HUES6 (cell line): ENCODE data around the gene TMPRSS9.
A peak's percentile ranks its signal among the peaks of the same experiment; 100 is the strongest.
"Not testable (repeated sequence)": the region's sequence is repeated elsewhere in the genome, so short reads cannot be mapped to it uniquely, and the experiment has no call there.

Source experiments
- H3K27ac ChIP-seq: 2 replicates; pipeline ENCODE4 v1.7.0; 2013; ENCODE audit warnings: low read depth, mild to moderate bottlenecking, low read length, inconsistent platforms
- H3K27me3 ChIP-seq: 2 replicates; pipeline ENCODE4 v1.6.1; 2013; ENCODE audit warnings: low read length; ENCODE audit not compliant: control insufficient read depth, insufficient read depth
- H3K36me3 ChIP-seq: 2 replicates; pipeline ENCODE4 v1.6.1; 2013; ENCODE audit warnings: low read length; ENCODE audit not compliant: control insufficient read depth, insufficient read depth
- H3K4me1 ChIP-seq: 2 replicates; pipeline ENCODE4 v1.6.1; 2013; ENCODE audit warnings: low read length; ENCODE audit not compliant: control insufficient read depth, insufficient read depth
- H3K4me3 ChIP-seq: 2 replicates; pipeline ENCODE4 v1.5.1; 2013; ENCODE audit warnings: low read depth, low read length
- H3K9ac ChIP-seq: one replicate; pipeline ENCODE4 v1.6.1; 2013; ENCODE audit warnings: mild to moderate bottlenecking, low read length
- H3K9me3 ChIP-seq: 2 replicates; pipeline ENCODE4 v1.6.1; 2013; ENCODE audit warnings: low read depth, low read length; ENCODE audit not compliant: control insufficient read depth, insufficient read depth

Gene TMPRSS9

GRCh38 chr19:2458054-2458453 lies 98.0 kb downstream of the TMPRSS9 start:
- Histone ChIP-seq H3K9ac (no peak overlapping the region), H3K4me1 (peaks cover 17% of the 10 kb centered on the region; the same call in 1 of the 2 replicates), H3K36me3 (0 out of 2 replicates have a peak, but pooled peaks cover 1% of the 10 kb centered on the region), H3K4me3 (no peak overlapping the region), H3K27me3 (no peaks in the 10 kb centered on the region), H3K27ac (no peak overlapping the region), H3K9me3 (no peaks in the 10 kb centered on the region)

- not testable (repeated sequence) for H3K9me3 ChIP-seq, H3K36me3 ChIP-seq, H3K4me3 ChIP-seq, H3K9ac ChIP-seq, H3K27ac ChIP-seq, H3K27me3 ChIP-seq
- peaks cover 14% of the 10 kb centered on the region; the same call in 1 of the 2 replicates for H3K4me1 ChIP-seq
Observed at GRCh38 chr19:2458776-2459175, 98.7 kb downstream of the TMPRSS9 start.

GRCh38 chr19:2460245-2460644 lies 100.2 kb downstream of the TMPRSS9 start:
- Histone ChIP-seq H3K9me3 (no peaks in the 10 kb centered on the region), H3K27me3 (no peaks in the 10 kb centered on the region), H3K9ac (no peak overlapping the region), H3K36me3 (no peaks in the 10 kb centered on the region), H3K4me1 (peaks cover 5% of the 10 kb centered on the region; the same call in 1 of the 2 replicates), H3K27ac (no peak overlapping the region), H3K4me3 (no peak overlapping the region)

GRCh38 chr19:2461751-2462634 lies 101.9 kb downstream of the TMPRSS9 start:
- no peaks in the 10 kb centered on the region for H3K27me3 ChIP-seq
- no peaks in the 10 kb centered on the region for H3K36me3 ChIP-seq
- H3K9ac ChIP-seq: peak overlapping the region; percentile 73
- peaks cover 4% of the 10 kb centered on the region; the same call in 1 of the 2 replicates for H3K4me1 ChIP-seq
- H3K4me3 ChIP-seq: peak overlapping the region; percentile 63
- no peaks in the 10 kb centered on the region for H3K9me3 ChIP-seq
- peak overlapping the region; percentile 65; the same call in 1 of the 2 replicates for H3K27ac ChIP-seq

GRCh38 chr19:2462635-2463421 lies 102.8 kb downstream of the TMPRSS9 start:
- Histone ChIP-seq H3K9me3 (no peaks in the 10 kb centered on the region), H3K9ac (peak overlapping the region; percentile 73), H3K4me1 (peaks cover 2% of the 10 kb centered on the region; the same call in 1 of the 2 replicates), H3K27ac (peak overlapping the region; percentile 68; the same call in 1 of the 2 replicates), H3K4me3 (peak overlapping the region; percentile 63), H3K27me3 (no peaks in the 10 kb centered on the region), H3K36me3 (no peaks in the 10 kb centered on the region)

GRCh38 chr19:2463694-2464093 lies 103.6 kb downstream of the TMPRSS9 start:
- H3K36me3 ChIP-seq, H3K4me3 ChIP-seq, H3K9ac ChIP-seq, H3K4me1 ChIP-seq, H3K27me3 ChIP-seq, H3K9me3 ChIP-seq, H3K27ac ChIP-seq: not testable (repeated sequence)

- Histone ChIP-seq H3K9me3 (no peaks in the 10 kb centered on the region), H3K36me3 (no peaks in the 10 kb centered on the region), H3K9ac (no peak overlapping the region), H3K4me3 (no peak overlapping the region), H3K27me3 (no peaks in the 10 kb centered on the region), H3K27ac (no peak overlapping the region), H3K4me1 (peaks cover 7% of the 10 kb centered on the region)
Observed at GRCh38 chr19:2464389-2464788, 104.3 kb downstream of the TMPRSS9 start.

- Histone ChIP-seq H3K36me3 (no peaks in the 10 kb centered on the region), H3K27ac (no peak overlapping the region; the same call in 1 of the 2 replicates), H3K27me3 (no peaks in the 10 kb centered on the region), H3K4me1 (peaks cover 6% of the 10 kb centered on the region), H3K9ac (no peak overlapping the region), H3K9me3 (no peaks in the 10 kb centered on the region), H3K4me3 (no peak overlapping the region)
Observed at GRCh38 chr19:2468596-2468995, 108.5 kb downstream of the TMPRSS9 start.

- peak overlapping the region; percentile 14; the same call in 1 of the 2 replicates for H3K4me3 ChIP-seq
- no peaks in the 10 kb centered on the region for H3K27me3 ChIP-seq
- no peak overlapping the region; the same call in 1 of the 2 replicates for H3K27ac ChIP-seq
- peak overlapping the region; percentile 53 for H3K9ac ChIP-seq
- no peaks in the 10 kb centered on the region for H3K9me3 ChIP-seq
- no peaks in the 10 kb centered on the region for H3K36me3 ChIP-seq
- H3K4me1 ChIP-seq: peaks cover 6% of the 10 kb centered on the region
Observed at GRCh38 chr19:2469102-2469914, 109.2 kb downstream of the TMPRSS9 start.

GRCh38 chr19:2469915-2470200 lies 109.8 kb downstream of the TMPRSS9 start:
- H3K4me3 ChIP-seq, H3K27me3 ChIP-seq, H3K9me3 ChIP-seq, H3K36me3 ChIP-seq, H3K4me1 ChIP-seq, H3K27ac ChIP-seq: not testable (repeated sequence)
- peak overlapping the region; percentile 53 for H3K9ac ChIP-seq
